ENCODE results near the gene TCEAL9.
"Not testable (repeated sequence)": the region's sequence is repeated elsewhere in the genome, so short reads cannot be mapped to it uniquely, and the experiment has no call there.

Gene TCEAL9

GRCh38 chrX:103356130-103356798 lies at the start of gene TCEAL9:
TSS of gene TCEAL9 (plus strand) at chrX:103356506. CDS start at chrX:103357685, 1,179 bp downstream.
- peak; percentile 73 for DNase-seq (ENCODE audit: low read depth)

- DNase-seq (ENCODE audit: low read depth) = no peak
Observed at GRCh38 chrX:103309860-103310554, 46.3 kb upstream of the TCEAL9 start.

- DNase-seq (ENCODE audit: low read depth) = peak; percentile 18
Observed at GRCh38 chrX:103310555-103311398, 45.5 kb upstream of the TCEAL9 start, which contains the start of gene BEX2. TSS of gene BEX2 (minus strand) at chrX:103310990. CDS start at chrX:103309976, 1,014 bp downstream.

GRCh38 chrX:103311399-103311780 lies 44.9 kb upstream of the TCEAL9 start:
- no peak for DNase-seq (ENCODE audit: low read depth)

GRCh38 chrX:103329991-103330390 lies 26.3 kb upstream of the TCEAL9 start, which contains the start of gene TCEAL7:
TSS of gene TCEAL7 (plus strand) at chrX:103330239. CDS start at chrX:103331404, 1,165 bp downstream.
- peak; percentile 30 for DNase-seq (ENCODE audit: low read depth)

GRCh38 chrX:103330681-103331288 lies 25.5 kb upstream of the TCEAL9 start:
- DNase-seq (ENCODE audit: low read depth) = peak; percentile 12

- no peak for DNase-seq (ENCODE audit: low read depth)
Observed at GRCh38 chrX:103338663-103339062, 17.6 kb upstream of the TCEAL9 start.

- DNase-seq (ENCODE audit: low read depth) = peak; percentile 49
Observed at GRCh38 chrX:103343105-103343504, 13.2 kb upstream of the TCEAL9 start.

- no peak for DNase-seq (ENCODE audit: low read depth)
Observed at GRCh38 chrX:103344606-103345005, 11.7 kb upstream of the TCEAL9 start.

- no peak for DNase-seq (ENCODE audit: low read depth)
Observed at GRCh38 chrX:103347682-103348397, 8.5 kb upstream of the TCEAL9 start.

- no peak for DNase-seq (ENCODE audit: low read depth)
Observed at GRCh38 chrX:103356858-103357257, 552 bp downstream of the TCEAL9 start.

GRCh38 chrX:103357871-103358270 lies 1.6 kb downstream of the TCEAL9 start:
- DNase-seq (ENCODE audit: low read depth) = no peak

- DNase-seq (ENCODE audit: low read depth) = not testable (repeated sequence)
Observed at GRCh38 chrX:103359605-103360004, 3.3 kb downstream of the TCEAL9 start.

- DNase-seq (ENCODE audit: low read depth) = no peak
Observed at GRCh38 chrX:103360092-103360491, 3.8 kb downstream of the TCEAL9 start.

GRCh38 chrX:103360916-103361315 lies 4.6 kb downstream of the TCEAL9 start:
- no peak for DNase-seq (ENCODE audit: low read depth)

GRCh38 chrX:103361798-103362197 lies 5.5 kb downstream of the TCEAL9 start:
- peak; percentile 50 for DNase-seq (ENCODE audit: low read depth)

GRCh38 chrX:103362474-103362873 lies 6.2 kb downstream of the TCEAL9 start:
- DNase-seq (ENCODE audit: low read depth) = peak; percentile 65

- no peak for DNase-seq (ENCODE audit: low read depth)
Observed at GRCh38 chrX:103363046-103363445, 6.7 kb downstream of the TCEAL9 start.

GRCh38 chrX:103367502-103367901 lies 11.2 kb downstream of the TCEAL9 start:
- DNase-seq (ENCODE audit: low read depth) = no peak

- DNase-seq (ENCODE audit: low read depth) = no peak
Observed at GRCh38 chrX:103369479-103369878, 13.2 kb downstream of the TCEAL9 start.

- no peak for DNase-seq (ENCODE audit: low read depth)
Observed at GRCh38 chrX:103372886-103373285, 16.6 kb downstream of the TCEAL9 start.
